ENCODE data around the gene SFXN5.

Gene SFXN5

DNA sequence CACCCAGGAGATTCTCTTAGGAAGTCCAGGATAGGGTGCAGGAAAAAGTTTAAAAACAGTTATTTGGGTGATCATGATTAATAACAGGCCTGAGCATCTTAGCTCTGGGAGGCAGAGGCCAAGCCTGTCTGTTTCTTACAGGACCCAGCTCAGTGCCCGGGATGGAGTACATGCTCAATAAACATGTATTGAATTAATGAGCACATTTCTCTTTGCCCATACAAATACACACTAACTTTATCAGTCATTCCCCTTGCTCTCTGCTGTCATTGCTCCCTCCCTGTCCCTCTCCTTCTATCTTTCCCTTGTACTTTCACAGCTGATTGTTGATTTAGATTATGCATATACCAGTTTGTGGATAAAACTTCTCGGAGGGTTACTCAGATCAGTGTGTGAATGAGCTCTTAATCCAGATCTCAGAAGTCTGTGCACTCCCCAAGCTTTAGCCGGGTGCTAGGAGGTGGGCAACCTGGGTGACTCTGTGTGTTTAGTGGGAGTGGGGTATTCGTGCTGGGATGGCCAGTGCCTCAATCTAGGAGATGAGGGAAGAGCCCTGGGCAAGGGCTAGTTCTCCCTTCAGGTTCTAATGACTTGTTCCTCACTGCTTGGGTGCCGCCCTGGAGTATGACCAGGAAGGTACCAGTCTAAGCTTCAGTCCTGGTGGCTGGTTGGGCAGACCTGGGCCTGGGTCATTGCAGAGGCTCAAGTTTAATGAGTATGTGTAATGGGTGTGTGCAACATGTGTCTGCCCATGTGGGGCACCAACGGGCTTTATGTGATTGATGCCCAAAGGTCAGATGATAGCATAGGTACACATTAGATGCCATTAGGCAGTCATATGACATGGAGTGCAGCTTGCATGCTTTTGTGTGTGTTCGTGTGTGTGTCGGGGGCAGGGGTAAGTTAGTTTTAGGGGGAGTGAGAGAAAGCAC lies 143.6 kb downstream of the SFXN5 start:
- Histone ChIP-seq H3K4me3 (no peak overlapping the region), H3K27ac (no peak overlapping the region), H3K4me1 (peaks cover 28% of the 10 kb centered on the region), H3K27me3 (peaks cover 75% of the 10 kb centered on the region), H3K4me2 (no peak overlapping the region), H3K9me3 (no peaks in the 10 kb centered on the region), H3K36me3 (no peaks in the 10 kb centered on the region), H3K9ac (no peak overlapping the region), H4K20me1 (peaks cover 47% of the 10 kb centered on the region)
- TF ChIP-seq Cebpa-rat (IDR thresholded peaks at IDR 0.05): no peak

DNA sequence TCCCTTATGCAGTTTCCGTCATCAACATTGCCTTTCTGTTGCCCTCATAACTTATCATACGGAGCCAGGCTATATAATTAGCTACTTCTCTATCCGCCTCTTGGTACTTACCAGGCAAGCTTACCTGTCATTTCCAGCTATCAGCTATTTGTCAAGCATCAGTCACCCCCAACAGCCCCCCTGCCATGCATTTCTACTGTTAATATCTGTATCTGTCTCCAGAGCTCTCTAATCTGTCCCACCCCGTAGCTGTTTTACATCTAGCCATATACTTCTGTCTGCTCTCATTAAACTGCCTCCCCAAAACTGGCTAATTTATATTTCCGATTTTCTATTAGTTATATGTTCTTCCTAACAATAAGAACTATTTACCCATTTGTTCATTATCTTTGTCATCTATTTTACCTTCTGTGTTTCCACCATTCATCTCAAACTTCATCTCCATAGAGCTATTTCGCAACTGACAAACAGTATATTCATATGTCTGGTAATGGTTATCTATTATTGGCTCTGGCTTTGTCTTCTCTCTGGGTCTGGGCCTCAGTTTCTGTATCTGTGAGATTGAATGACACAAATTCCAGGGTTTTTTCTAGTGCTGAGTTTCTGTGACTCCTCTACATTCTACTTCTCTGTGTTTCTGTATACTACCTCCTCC lies 144.6 kb downstream of the SFXN5 start:
- H3K4me2 ChIP-seq: no peak overlapping the region
- H3K4me3 ChIP-seq: no peak overlapping the region
- H3K9me3 ChIP-seq: no peaks in the 10 kb centered on the region
- H3K36me3 ChIP-seq: no peaks in the 10 kb centered on the region
- H3K9ac ChIP-seq: no peak overlapping the region
- H3K4me1 ChIP-seq: peaks cover 18% of the 10 kb centered on the region
- H4K20me1 ChIP-seq: peaks cover 56% of the 10 kb centered on the region
- TF ChIP-seq Cebpa-rat (IDR thresholded peaks at IDR 0.05): peak; percentile 55; the same call in 1 of the 2 replicates
- H3K27ac ChIP-seq: no peak overlapping the region
- peaks cover 84% of the 10 kb centered on the region for H3K27me3 ChIP-seq

DNA sequence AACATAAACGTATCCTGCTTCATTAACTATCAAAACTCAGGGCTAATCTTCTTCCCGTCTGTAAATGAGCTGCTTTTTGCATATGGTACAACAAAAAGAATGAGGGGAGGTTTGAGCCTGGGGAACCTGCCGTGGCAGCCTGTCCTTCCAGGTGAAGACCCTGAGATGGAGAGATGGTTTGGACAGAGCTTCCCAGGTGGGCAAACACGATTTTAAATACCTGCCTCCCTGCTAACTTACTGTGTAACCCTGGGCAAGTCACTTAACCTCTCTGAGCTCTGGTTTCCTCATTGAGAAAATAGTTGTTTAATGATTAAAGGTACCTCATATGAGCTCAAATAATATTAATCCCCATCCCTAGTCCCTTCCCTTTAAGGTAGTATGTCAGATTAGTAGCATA lies 145.1 kb downstream of the SFXN5 start:
- H3K4me1 ChIP-seq: peaks cover 12% of the 10 kb centered on the region
- no peak overlapping the region for H3K4me2 ChIP-seq
- no peak overlapping the region for H3K9ac ChIP-seq
- no peak for TF ChIP-seq Cebpa-rat (IDR thresholded peaks at IDR 0.05)
- no peaks in the 10 kb centered on the region for H3K36me3 ChIP-seq
- H4K20me1 ChIP-seq: peaks cover 62% of the 10 kb centered on the region
- H3K27me3 ChIP-seq: peaks cover 90% of the 10 kb centered on the region
- H3K27ac ChIP-seq: no peak overlapping the region
- H3K4me3 ChIP-seq: no peak overlapping the region
- no peaks in the 10 kb centered on the region for H3K9me3 ChIP-seq

DNA sequence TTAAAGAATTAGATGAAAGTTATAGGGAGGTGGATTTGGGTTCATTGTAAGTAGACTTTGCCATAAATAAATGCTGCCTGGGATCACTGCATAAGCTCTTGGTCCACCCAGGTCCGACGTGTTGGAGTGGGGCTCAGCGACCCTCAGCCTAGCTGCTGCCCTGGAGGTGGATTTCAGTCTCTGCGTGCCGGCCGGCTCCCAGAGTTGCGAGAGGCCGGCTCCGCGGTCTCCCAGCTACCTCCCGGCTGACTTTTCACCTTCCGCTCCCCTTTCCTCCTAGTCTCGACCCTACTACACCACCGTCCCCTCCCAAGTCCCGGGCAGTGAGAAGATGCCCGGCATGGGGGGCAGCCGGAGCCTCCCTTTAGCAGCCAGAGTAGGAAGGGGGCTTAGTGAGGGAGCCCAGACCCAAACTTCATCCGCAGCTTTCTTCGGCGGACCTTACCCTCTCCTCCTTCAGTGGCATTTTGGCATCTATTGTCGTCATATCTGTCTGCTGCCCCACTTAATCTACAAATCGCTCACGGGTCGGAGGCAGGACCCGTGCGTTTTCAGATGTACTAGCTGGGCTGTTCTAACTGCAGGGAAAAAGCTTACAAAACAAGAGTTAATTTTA lies 146.1 kb downstream of the SFXN5 start:
- no peak overlapping the region for H3K4me3 ChIP-seq
- no peaks in the 10 kb centered on the region for H3K9me3 ChIP-seq
- no peaks in the 10 kb centered on the region for H3K36me3 ChIP-seq
- peaks cover 71% of the 10 kb centered on the region for H4K20me1 ChIP-seq
- H3K27ac ChIP-seq: no peak overlapping the region
- H3K9ac ChIP-seq: no peak overlapping the region
- peaks cover 99% of the 10 kb centered on the region for H3K27me3 ChIP-seq
- H3K4me2 ChIP-seq: no peak overlapping the region
- peaks cover 14% of the 10 kb centered on the region for H3K4me1 ChIP-seq
- TF ChIP-seq Cebpa-rat (IDR thresholded peaks at IDR 0.05): no peak

DNA sequence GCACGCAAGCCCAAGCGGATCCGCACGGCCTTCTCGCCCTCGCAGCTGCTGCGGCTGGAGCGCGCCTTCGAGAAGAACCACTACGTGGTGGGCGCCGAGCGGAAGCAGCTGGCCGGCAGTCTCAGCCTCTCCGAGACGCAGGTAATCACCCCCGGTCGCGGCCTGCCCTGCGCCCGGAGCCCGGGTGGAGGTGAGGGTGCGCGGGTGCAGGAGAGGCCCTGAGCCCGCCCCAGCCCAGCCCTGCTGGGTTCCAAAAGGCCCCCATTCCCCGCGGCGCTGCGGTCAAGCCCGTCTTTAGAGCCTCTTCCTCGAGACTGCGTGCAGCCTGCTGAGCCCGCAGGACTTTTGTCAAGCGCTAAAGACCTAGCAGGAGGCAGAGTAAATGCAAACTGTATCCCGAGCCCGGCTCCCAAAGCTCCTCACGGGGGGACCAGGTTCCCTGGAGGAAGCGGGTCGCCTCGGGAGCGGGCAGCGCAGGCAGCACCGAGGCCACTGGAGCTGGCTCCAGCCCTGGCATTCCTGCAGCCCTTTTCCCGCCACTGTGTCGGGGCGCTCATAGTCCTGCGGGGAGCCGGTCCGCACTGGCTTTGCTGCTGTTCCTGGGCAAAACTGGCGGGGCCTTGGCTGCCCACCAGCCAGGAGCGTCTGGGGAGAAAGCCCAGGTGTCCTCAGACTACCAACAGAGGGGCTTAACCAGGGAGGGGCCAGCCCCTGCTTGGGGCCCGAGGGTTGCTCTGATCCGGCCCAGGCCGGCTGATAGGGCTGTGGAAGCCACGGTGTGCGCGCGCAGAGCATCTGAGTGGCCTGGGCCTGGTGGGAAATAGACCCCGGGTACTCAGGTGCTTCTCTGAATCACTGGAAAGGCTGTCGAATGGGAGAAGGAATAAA lies 146.9 kb downstream of the SFXN5 start:
- peaks cover 100% of the 10 kb centered on the region for H3K27me3 ChIP-seq
- H3K9me3 ChIP-seq: no peaks in the 10 kb centered on the region
- H3K9ac ChIP-seq: no peak overlapping the region
- H3K4me3 ChIP-seq: peak overlapping the region; percentile 26
- no peaks in the 10 kb centered on the region for H3K36me3 ChIP-seq
- no peak for TF ChIP-seq Cebpa-rat (IDR thresholded peaks at IDR 0.05)
- H4K20me1 ChIP-seq: peaks cover 79% of the 10 kb centered on the region
- peak overlapping the region; percentile 32 for H3K4me2 ChIP-seq
- H3K4me1 ChIP-seq: peaks cover 21% of the 10 kb centered on the region
- H3K27ac ChIP-seq: no peak overlapping the region

DNA sequence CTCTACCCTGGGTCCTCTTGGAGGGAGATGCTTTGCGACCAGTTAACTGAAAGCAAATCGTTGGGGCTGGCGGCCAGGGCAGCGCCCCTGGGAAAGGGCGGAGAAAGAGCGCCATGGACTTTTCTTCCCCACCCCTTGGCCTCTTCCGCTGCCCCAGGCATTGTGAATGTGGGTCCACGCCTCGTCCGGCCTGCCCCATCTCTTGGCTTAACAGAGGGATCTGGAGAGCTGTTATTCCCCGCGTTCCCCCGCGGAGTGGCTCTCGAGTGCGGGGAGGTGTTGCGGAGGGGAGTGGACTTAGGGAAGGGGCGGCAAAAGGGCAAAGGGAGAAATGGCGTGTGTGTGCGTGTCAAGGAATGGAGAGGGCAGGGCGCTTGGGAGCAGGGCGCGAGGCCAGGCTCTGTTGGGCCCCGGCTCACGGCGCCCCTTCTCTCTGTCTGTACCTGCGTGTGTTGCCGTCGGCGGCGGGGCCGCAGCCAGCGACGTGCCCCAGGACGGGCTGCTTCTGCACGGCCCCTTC lies 147.6 kb downstream of the SFXN5 start:
- Histone ChIP-seq H3K4me1 (peaks cover 21% of the 10 kb centered on the region), H3K27me3 (peaks cover 100% of the 10 kb centered on the region), H3K4me2 (peak overlapping the region; percentile 32), H4K20me1 (peaks cover 86% of the 10 kb centered on the region), H3K9ac (no peak overlapping the region), H3K27ac (no peak overlapping the region), H3K9me3 (no peaks in the 10 kb centered on the region), H3K4me3 (peak overlapping the region; percentile 26; the same call in 1 of the 2 replicates), H3K36me3 (no peaks in the 10 kb centered on the region)
- no peak for TF ChIP-seq Cebpa-rat (IDR thresholded peaks at IDR 0.05)

DNA sequence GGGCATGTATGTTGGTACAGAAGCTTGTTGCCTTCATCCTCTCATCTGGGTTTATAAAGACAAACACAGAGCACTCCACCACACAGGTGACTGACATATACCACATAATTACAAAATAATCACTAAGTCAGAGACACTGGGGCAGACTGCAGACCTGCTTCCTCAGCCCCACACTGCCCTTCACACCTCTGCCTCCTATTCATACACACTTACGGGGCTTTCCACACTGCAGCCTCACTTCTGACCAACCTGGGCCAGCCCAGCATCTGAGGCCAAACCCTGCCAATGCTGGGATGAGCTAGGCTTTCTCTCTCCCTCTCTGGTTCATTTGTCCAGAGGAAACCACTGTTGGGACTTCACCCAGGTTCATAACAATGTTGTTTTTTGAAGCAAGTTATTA lies 149.7 kb downstream of the SFXN5 start:
- no peaks in the 10 kb centered on the region for H3K9me3 ChIP-seq
- peaks cover 100% of the 10 kb centered on the region for H3K27me3 ChIP-seq
- peaks cover 37% of the 10 kb centered on the region for H3K4me1 ChIP-seq
- no peak for TF ChIP-seq Cebpa-rat (IDR thresholded peaks at IDR 0.05)
- H3K4me3 ChIP-seq: no peak overlapping the region
- no peak overlapping the region for H3K27ac ChIP-seq
- no peak overlapping the region for H3K4me2 ChIP-seq
- no peak overlapping the region for H3K9ac ChIP-seq
- no peaks in the 10 kb centered on the region for H3K36me3 ChIP-seq
- H4K20me1 ChIP-seq: peaks cover 97% of the 10 kb centered on the region

DNA sequence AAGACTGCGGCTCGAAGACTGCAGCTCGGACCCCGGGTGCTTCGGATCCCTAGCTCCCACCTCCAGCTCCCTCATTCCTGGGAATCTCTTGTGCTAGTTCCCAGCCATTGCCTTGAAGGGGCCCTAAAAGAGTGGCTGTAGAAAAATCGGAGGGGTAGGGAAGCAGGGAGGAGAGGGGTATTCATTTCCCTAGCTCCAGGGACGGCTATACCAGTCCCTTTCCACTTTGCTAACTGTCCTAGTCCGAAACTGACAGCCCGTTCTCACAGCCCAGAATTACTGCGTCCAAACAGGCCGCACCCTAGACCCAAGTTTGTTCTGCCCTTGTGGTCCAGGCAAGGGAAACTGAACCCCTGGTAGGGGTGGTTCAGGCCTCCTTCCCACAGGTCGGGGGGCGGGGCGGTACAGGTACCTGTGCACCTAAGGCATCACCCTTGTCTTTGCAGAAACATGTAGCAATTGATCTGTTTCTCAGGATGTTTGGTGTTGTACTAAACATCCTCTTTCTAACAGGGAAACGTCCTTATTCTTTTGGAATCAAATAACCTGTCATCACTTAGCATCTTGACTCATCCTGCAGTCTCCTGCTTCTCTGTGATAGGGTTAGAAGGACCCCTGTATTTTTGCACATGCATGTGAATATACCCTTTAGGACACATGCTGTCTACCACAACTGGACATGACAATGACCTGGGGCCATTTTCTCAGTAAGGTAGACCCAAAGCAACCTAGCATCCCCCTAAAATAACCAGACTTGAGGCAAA lies 150.2 kb downstream of the SFXN5 start:
- TF ChIP-seq Cebpa-rat (IDR thresholded peaks at IDR 0.05): no peak
- H3K4me3 ChIP-seq: no peak overlapping the region
- peaks cover 97% of the 10 kb centered on the region for H4K20me1 ChIP-seq
- H3K27me3 ChIP-seq: peaks cover 100% of the 10 kb centered on the region
- no peak overlapping the region for H3K4me2 ChIP-seq
- H3K9ac ChIP-seq: no peak overlapping the region
- no peak overlapping the region for H3K27ac ChIP-seq
- no peaks in the 10 kb centered on the region for H3K9me3 ChIP-seq
- no peaks in the 10 kb centered on the region for H3K36me3 ChIP-seq
- peaks cover 43% of the 10 kb centered on the region for H3K4me1 ChIP-seq
